Astrocyte (in vitro differentiated cells and primary cell): ENCODE data around the gene NR6A1.

ENCODE experiments used
- EZH2 ChIP-seq: IDR thresholded peaks from 2 replicates; pipeline ENCODE4 v1.6.1; 2012; ENCODE audit warnings: mild to moderate bottlenecking, low read length, inconsistent platforms; ENCODE audit not compliant: insufficient read depth
- TF ChIP-seq, protein P1 (sequence below): IDR thresholded peaks from 2 replicates; pipeline ENCODE4 v1.5.1; 2011; ENCODE audit warnings: low read depth, mild to moderate bottlenecking, inconsistent platforms, low read length, moderate library complexity; ENCODE audit not compliant: insufficient read depth

DNA sequence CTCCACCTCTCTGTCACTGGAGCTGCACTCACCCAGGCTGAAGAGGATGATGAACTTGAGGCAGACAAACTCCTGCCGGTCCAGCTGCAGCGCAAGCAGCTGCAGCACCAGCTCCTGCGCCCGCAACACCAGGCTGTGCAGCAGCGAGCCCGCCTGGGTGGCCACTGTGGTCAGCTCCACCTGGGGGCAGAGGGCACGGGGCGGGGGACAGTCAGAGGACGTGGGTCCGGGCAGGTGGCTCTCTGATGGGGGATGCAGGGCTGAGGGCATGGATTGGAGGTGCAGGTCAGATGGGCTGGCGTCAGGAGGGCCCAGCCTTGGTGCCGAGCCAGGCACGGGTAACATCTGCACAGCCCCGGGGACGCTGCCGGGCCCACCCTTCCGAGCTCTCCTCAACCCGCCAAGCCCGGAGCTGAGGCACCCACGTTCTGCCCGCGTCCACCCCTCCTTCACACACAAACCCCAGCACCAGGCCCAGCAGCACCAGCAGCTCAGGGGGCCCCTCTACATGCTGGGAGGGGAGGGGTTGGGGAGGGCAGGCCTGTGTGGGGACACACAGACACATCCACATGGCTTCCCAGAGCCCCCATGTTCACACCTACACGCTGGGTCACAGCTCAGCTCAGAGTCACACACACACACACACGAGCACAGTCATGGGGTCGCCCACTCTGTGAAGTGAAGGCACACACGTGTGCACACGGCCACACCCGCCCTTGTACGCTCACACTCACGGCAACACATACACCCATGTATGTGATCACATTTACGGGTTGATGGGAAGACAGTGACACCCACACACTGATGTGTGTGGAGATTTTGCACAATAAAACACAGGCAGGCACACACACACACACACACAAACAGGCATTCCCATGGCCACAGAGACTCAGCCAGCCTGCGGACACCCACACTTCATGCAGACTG is 279.8 kb downstream of the NR6A1 start:
- TF ChIP-seq, protein P1, sequence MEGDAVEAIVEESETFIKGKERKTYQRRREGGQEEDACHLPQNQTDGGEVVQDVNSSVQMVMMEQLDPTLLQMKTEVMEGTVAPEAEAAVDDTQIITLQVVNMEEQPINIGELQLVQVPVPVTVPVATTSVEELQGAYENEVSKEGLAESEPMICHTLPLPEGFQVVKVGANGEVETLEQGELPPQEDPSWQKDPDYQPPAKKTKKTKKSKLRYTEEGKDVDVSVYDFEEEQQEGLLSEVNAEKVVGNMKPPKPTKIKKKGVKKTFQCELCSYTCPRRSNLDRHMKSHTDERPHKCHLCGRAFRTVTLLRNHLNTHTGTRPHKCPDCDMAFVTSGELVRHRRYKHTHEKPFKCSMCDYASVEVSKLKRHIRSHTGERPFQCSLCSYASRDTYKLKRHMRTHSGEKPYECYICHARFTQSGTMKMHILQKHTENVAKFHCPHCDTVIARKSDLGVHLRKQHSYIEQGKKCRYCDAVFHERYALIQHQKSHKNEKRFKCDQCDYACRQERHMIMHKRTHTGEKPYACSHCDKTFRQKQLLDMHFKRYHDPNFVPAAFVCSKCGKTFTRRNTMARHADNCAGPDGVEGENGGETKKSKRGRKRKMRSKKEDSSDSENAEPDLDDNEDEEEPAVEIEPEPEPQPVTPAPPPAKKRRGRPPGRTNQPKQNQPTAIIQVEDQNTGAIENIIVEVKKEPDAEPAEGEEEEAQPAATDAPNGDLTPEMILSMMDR: no peak
- TF ChIP-seq EZH2: no peak
